Ovary (tissue), 3 donors: ENCODE measurements around the gene CFAP53.

Source experiments
- CTCF ChIP-seq, 3 donors: fragments of 450-650 bp in 2 of 3; fragments of 200-600 bp in 1 of 3; IDR thresholded peaks; one replicate each; pipeline versions ENCODE4 v1.5.1 to v1.8.0; 2016 to 2022; ENCODE audit warnings: antibody characterized with exemption in 3 of 3, mild to moderate bottlenecking in 1 of 3
- EP300 ChIP-seq: sonication (generic); formaldehyde crosslinking; IDR thresholded peaks from one replicate; pipeline ENCODE4 v1.6.1; 2017; ENCODE audit warnings: antibody characterized with exemption
- POLR2A ChIP-seq: fragments of 450-650 bp; IDR thresholded peaks from one replicate; pipeline ENCODE4 v1.6.1; 2017; ENCODE audit warnings: antibody characterized with exemption, mild to moderate bottlenecking, moderate library complexity
- donor health status: DM: no; HTN: no; CAD: no.

GRCh38 chr18:50274044-50274442, 7.7 kb upstream of the CFAP53 start:
- no peak for TF ChIP-seq POLR2A
- no peak for TF ChIP-seq CTCF (IDR thresholded peaks at IDR 0.05)
- TF ChIP-seq EP300, result no peak
